ENCODE data around the gene TAOK2. TPM values are rescaled to one million over a fixed set of nuclear protein-coding genes. Genes with fewer than 3 reads are reported as not detected.
A peak's percentile ranks its signal among the peaks of the same experiment; 100 is the strongest.

Gene TAOK2
- total and polyA plus RNA-seq, 2 of the 13 experiments (the other 11 are each of a cell fraction or from before 2014, with no cell fraction given) = 17.4 to 43.2 TPM

- TF ChIP-seq ZKSCAN1 (IDR thresholded peaks at IDR 0.05; ENCODE audit: low read length) (no peak), ETV5 (CRISPR knock-in tag; IDR thresholded peaks at IDR 0.05; ENCODE audit: borderline replicate concordance) (no peak), ZMAT5 (CRISPR knock-in tag; IDR thresholded peaks at IDR 0.05; ENCODE audit: borderline replicate concordance, low read depth) (no peak), KDM4B (CRISPR knock-in tag; IDR thresholded peaks at IDR 0.05) (no peak), ZNF746 (CRISPR knock-in tag; IDR thresholded peaks at IDR 0.05) (0 out of 2 replicates have a peak, but pooled peaks have one; percentile 40), HNF1B (CRISPR knock-in tag; IDR thresholded peaks at IDR 0.05) (peak; percentile 81; the same call in 1 of the 2 replicates), HDAC2 (CRISPR knock-in tag; IDR thresholded peaks at IDR 0.05) (peak; percentile 63; the same call in 1 of the 2 replicates), CEBPB (IDR thresholded peaks at IDR 0.05; ENCODE audit: borderline replicate concordance, low read depth, low read length) (peak; percentile 8; the same call in 1 of the 2 replicates), ARID5B (CRISPR knock-in tag; IDR thresholded peaks at IDR 0.05) (no peak), DMTF1 (CRISPR knock-in tag; IDR thresholded peaks at IDR 0.05) (no peak), GATAD2A (CRISPR knock-in tag; IDR thresholded peaks at IDR 0.05) (peak; percentile 80), MAFF (IDR thresholded peaks at IDR 0.05; ENCODE audit: low read depth, low read length) (no peak)
Measured at GRCh38 chr16:30032083-30032819, 58.6 kb downstream of the TAOK2 start (continued).

Measured in HepG2 (cell line).